ENCODE results near the gene FNDC3B. TPM values are rescaled to one million over a fixed set of nuclear protein-coding genes. Genes with fewer than 3 reads are reported as not detected.

Gene FNDC3B
- total and polyA plus RNA-seq, 9 of the 15 experiments (the other 6 are each of a cell fraction or from before 2014, with no cell fraction given): 7.0 to 35.8 (median 16.2) TPM

DNA sequence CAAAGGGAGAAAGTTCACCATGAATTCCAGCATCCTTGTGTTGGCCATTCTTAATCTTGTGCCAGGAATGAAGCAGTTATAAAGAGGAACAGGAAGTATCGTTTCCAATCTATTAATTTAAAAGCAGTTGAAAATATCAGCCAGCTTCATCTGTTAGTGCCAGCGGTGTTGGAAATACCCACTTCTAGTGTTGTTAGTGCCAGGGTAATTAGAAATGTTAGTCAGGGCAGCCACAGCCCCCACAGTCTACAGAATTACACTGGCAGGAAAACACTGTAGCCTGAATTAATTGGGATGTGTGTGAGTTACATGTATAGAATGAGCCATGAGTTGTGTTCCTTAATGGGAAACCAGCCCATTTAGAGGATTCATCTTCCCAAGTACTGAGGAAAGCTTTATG, 281.1 kb downstream of the FNDC3B start:
- DNase-seq (ENCODE audit: extremely low read depth in 1 of 4, low spot score in 3 of 4) (no peak), FAIRE-seq (no peak), ATAC-seq (no peak)
- no peak overlapping the region for H3K4me2 ChIP-seq (ENCODE audit: insufficient read depth, low read length)
- H3K36me3 ChIP-seq (ENCODE audit: control insufficient read depth, insufficient read depth, low read length): peaks cover 54% of the 10 kb centered on the region; the same call in 2 of the 3 replicates
- TF ChIP-seq TCF15 (CRISPR knock-in tag; IDR thresholded peaks at IDR 0.05): no peak
- no peak for TF ChIP-seq NR4A1 (CRISPR knock-in tag; IDR thresholded peaks at IDR 0.05)
- TF ChIP-seq NR4A1 (tag; IDR thresholded peaks at IDR 0.05): no peak
- TF ChIP-seq ZNF184 (CRISPR knock-in tag; IDR thresholded peaks at IDR 0.05): no peak
- TF ChIP-seq CLOCK (CRISPR knock-in tag; IDR thresholded peaks at IDR 0.05; ENCODE audit: borderline replicate concordance): no peak
- no peak for TF ChIP-seq HBP1 (CRISPR knock-in tag; IDR thresholded peaks at IDR 0.05)
- TF ChIP-seq JUN (IDR thresholded peaks at IDR 0.05; ENCODE audit: borderline replicate concordance, low read depth, low read length): no peak
- no peak for TF ChIP-seq JUN (CRISPR knock-in tag; IDR thresholded peaks at IDR 0.05; ENCODE audit: borderline replicate concordance)
- TF ChIP-seq FOXJ3 (CRISPR knock-in tag; IDR thresholded peaks at IDR 0.05): no peak
- ChIA-PET CTCF (ENCODE audit: low intra/inter-chr PET ratio) (no interaction called here), POLR2A (interaction anchor here (0.9 kb wide), 1 partner anchor 8 kb away, joined by 4 read pairs; no protein-coding TSS in a partner anchor)
- H4K20me1 ChIP-seq (replicated peaks; ENCODE audit: control insufficient read depth, insufficient read depth, low read length): no peaks in the 10 kb centered on the region
- no peaks in the 10 kb centered on the region for H3K27me3 ChIP-seq (ENCODE audit: control insufficient read depth in 2 of 2, insufficient read depth in 2 of 2, low read length in 2 of 2)
- H3K4me3 ChIP-seq: no peak overlapping the region
- intact Hi-C loops (cut with micrococcal nuclease): no loop called here
- H2AFZ ChIP-seq (ENCODE audit: low read depth, low read length): no peak overlapping the region
- WGBS (ENCODE audit: insufficient coverage, low coverage, missing lambda C conversion rate): 96% methylated on average over 2 of the region's 2 CpGs
- peaks cover 3 to 17% of the 10 kb centered on the region in 2 experiments; a peak in 4 of 5 replicates for H3K4me1 ChIP-seq (replicated peaks in 1 of 2; ENCODE audit: control insufficient read depth in 2 of 2, insufficient read depth in 2 of 2, low read length in 2 of 2)
- no peaks in the 10 kb centered on the region for H3K9me3 ChIP-seq (replicated peaks; ENCODE audit: control insufficient read depth, insufficient read depth, low read depth, low read length)
- no peaks in the 10 kb centered on the region for H3K9me1 ChIP-seq (ENCODE audit: control insufficient read depth, insufficient read depth, low read length)
- H3K79me2 ChIP-seq (ENCODE audit: control insufficient read depth, insufficient read depth, low read length): no peaks in the 10 kb centered on the region
- no peak overlapping the region for H3K27ac ChIP-seq (ENCODE audit: extremely low read depth, low read depth, low read length)
- in situ Hi-C loops (cut with MboI): no loop called here
- no peak overlapping the region for H3K9ac ChIP-seq (ENCODE audit: insufficient read depth in 1 of 2, low read depth in 2 of 2, low read length in 2 of 2)
- BruUV-seq (replicated peaks): TSS peak; percentile 16
